ENCODE data around the gene QSER1. TPM values are rescaled to one million over a fixed set of nuclear protein-coding genes. Genes with fewer than 3 reads are reported as not detected.
"Not testable (repeated sequence)": the region's sequence is repeated elsewhere in the genome, so short reads cannot be mapped to it uniquely, and the experiment has no call there.

QSER1 gene
- total and polyA plus RNA-seq, 5 donors, result 3.2 to 21.5 (median 18.4) TPM

- 95% methylated on average over 1 of the region's 1 CpG for WGBS
- DNase-seq (no peak), ATAC-seq (no peak)
- H3K4me3 ChIP-seq (ENCODE audit: low read length), result no peak overlapping the region
- H3K9me3 ChIP-seq (ENCODE audit: control insufficient read depth, low read length), result no peaks in the 10 kb centered on the region
- no peaks in the 10 kb centered on the region for H3K4me1 ChIP-seq (ENCODE audit: control insufficient read depth, insufficient read depth, low read length)
- no peak overlapping the region for H3K27ac ChIP-seq (ENCODE audit: low read length)
- H3K27me3 ChIP-seq (ENCODE audit: control insufficient read depth, insufficient read depth), result no peaks in the 10 kb centered on the region
- intact Hi-C loops (cut with DNase I), result no loop called here
These were observed 129.3 kb downstream of the QSER1 start for GRCh38 chr11:33021937-33022336.

- WGBS, result 78% methylated on average over 3 of the region's 3 CpGs
- Histone ChIP-seq H3K4me1 (ENCODE audit: control insufficient read depth, insufficient read depth, low read length) (no peaks in the 10 kb centered on the region), H3K9me3 (ENCODE audit: control insufficient read depth, low read length) (no peaks in the 10 kb centered on the region), H3K27ac (ENCODE audit: low read length) (no peak overlapping the region), H3K27me3 (ENCODE audit: control insufficient read depth, insufficient read depth) (no peaks in the 10 kb centered on the region), H3K4me3 (ENCODE audit: low read length) (no peak overlapping the region)
- DNase-seq, result no peak
- intact Hi-C loops (cut with DNase I), result no loop called here
- ATAC-seq, result no peak
These were observed 132.7 kb downstream of the QSER1 start for GRCh38 chr11:33025339-33025722.

GRCh38 chr11:33027233-33027632 lies 134.6 kb downstream of the QSER1 start:
- Histone ChIP-seq H3K27ac (ENCODE audit: low read length) (no peak overlapping the region), H3K4me3 (ENCODE audit: low read length) (no peak overlapping the region), H3K4me1 (ENCODE audit: control insufficient read depth, insufficient read depth, low read length) (no peaks in the 10 kb centered on the region), H3K27me3 (ENCODE audit: control insufficient read depth, insufficient read depth) (no peaks in the 10 kb centered on the region), H3K9me3 (ENCODE audit: control insufficient read depth, low read length) (no peaks in the 10 kb centered on the region)
- DNase-seq, result no peak
- intact Hi-C loops (cut with DNase I), result no loop called here
- ATAC-seq, result no peak
- WGBS, result 83% methylated on average over 2 of the region's 2 CpGs

- H3K27ac ChIP-seq (ENCODE audit: low read length), result no peak overlapping the region
- no peaks in the 10 kb centered on the region for H3K4me1 ChIP-seq (ENCODE audit: control insufficient read depth, insufficient read depth, low read length)
- H3K9me3 ChIP-seq (ENCODE audit: control insufficient read depth, low read length), result no peaks in the 10 kb centered on the region
- intact Hi-C loops (cut with DNase I), result no loop called here
- ATAC-seq (no peak), DNase-seq (no peak)
- 74% methylated on average over 4 of the region's 4 CpGs for WGBS
- no peaks in the 10 kb centered on the region for H3K27me3 ChIP-seq (ENCODE audit: control insufficient read depth, insufficient read depth)
- no peak overlapping the region for H3K4me3 ChIP-seq (ENCODE audit: low read length)
These were observed 135.4 kb downstream of the QSER1 start for GRCh38 chr11:33027846-33028536.

GRCh38 chr11:33028537-33028914 lies 135.9 kb downstream of the QSER1 start:
- ATAC-seq (no peak), DNase-seq (no peak)
- Histone ChIP-seq H3K4me1 (ENCODE audit: control insufficient read depth, insufficient read depth, low read length) (no peaks in the 10 kb centered on the region), H3K9me3 (ENCODE audit: control insufficient read depth, low read length) (no peaks in the 10 kb centered on the region), H3K27me3 (ENCODE audit: control insufficient read depth, insufficient read depth) (no peaks in the 10 kb centered on the region), H3K27ac (ENCODE audit: low read length) (no peak overlapping the region), H3K4me3 (ENCODE audit: low read length) (no peak overlapping the region)
- intact Hi-C loops (cut with DNase I), result no loop called here
- WGBS, result 87% methylated on average over 2 of the region's 2 CpGs

GRCh38 chr11:33029218-33029617 lies 136.6 kb downstream of the QSER1 start:
- 87% methylated on average over 6 of the region's 6 CpGs for WGBS
- intact Hi-C loops (cut with DNase I); H3K4me1 ChIP-seq (ENCODE audit: control insufficient read depth, insufficient read depth, low read length); DNase-seq; ATAC-seq; H3K4me3 ChIP-seq (ENCODE audit: low read length); H3K27me3 ChIP-seq (ENCODE audit: control insufficient read depth, insufficient read depth); H3K27ac ChIP-seq (ENCODE audit: low read length); H3K9me3 ChIP-seq (ENCODE audit: control insufficient read depth, low read length): not testable (repeated sequence)

Other genes starting within 250 kb of the QSER1 start
- not detected for gene CCDC73, start 98.1 kb upstream of the QSER1 start, total RNA-seq
- gene CCDC73, start 98.1 kb upstream of the QSER1 start, polyA plus RNA-seq, result not detected
- 1 to 10 TPM; 1.4 to 2.2 (median 1.9) TPM for gene PRRG4, start 62.9 kb upstream of the QSER1 start, total RNA-seq
- gene PRRG4, start 62.9 kb upstream of the QSER1 start, polyA plus RNA-seq, result 1.9 TPM
- 1 to 10 TPM in 2 of 4 donors, under 1 TPM in 2; 0.62 to 1.1 (median 1.0) TPM for gene DEPDC7, start 123.1 kb downstream of the QSER1 start, total RNA-seq
- 0.75 TPM for gene DEPDC7, start 123.1 kb downstream of the QSER1 start, polyA plus RNA-seq
- gene TCP11L1, start 146.8 kb downstream of the QSER1 start, total RNA-seq, result 1 to 10 TPM; 8.2 to 9.8 (median 8.8) TPM
- gene TCP11L1, start 146.8 kb downstream of the QSER1 start, polyA plus RNA-seq, result 4.3 TPM